ENCODE data around the gene BBX. TPM values are rescaled to one million over a fixed set of nuclear protein-coding genes. Genes with fewer than 3 reads are reported as not detected.

The BBX gene
- polyA plus RNA-seq, 1 donor from 2014 or later: 23.8 TPM

DNA sequence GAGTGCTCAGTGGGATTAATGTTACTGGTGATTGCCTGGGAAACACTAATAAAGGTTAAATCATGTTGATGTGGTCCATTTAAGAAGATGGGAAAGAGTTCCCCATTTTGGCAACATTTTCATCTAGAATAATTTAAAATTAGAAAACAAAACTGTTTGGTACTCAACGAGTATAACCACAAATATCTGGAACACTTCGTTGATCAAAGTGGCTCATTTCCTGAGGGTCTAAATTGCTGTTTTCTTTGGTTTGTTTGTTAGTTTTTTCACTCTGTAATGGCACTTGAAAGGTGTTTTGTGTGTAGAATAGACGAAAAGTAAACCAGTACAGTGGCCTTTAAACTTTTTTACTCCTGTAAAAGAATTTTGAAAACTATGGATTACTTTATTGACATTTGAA is 73.9 kb downstream of the BBX start:
- Histone ChIP-seq H3K9me2 (ENCODE audit: insufficient read depth, low read length) (no peaks in the 10 kb centered on the region), H4K20me1 (ENCODE audit: insufficient read depth) (no peaks in the 10 kb centered on the region), H3K27ac (ENCODE audit: low read length) (no peak overlapping the region), H3F3A (ENCODE audit: insufficient read depth, low read length, poor library complexity, severe bottlenecking) (no peaks in the 10 kb centered on the region), H3K36me3 (ENCODE audit: insufficient read depth, low read length) (no peaks in the 10 kb centered on the region), H3K4me3 (ENCODE audit: low read length) (no peak overlapping the region), H3K79me2 (replicated peaks; ENCODE audit: insufficient read depth, low read length) (no peaks in the 10 kb centered on the region), H3K9ac (ENCODE audit: low read length) (no peak overlapping the region), H3K9me3 (ENCODE audit: low read length) (no peaks in the 10 kb centered on the region), H3K27me3 (ENCODE audit: insufficient read depth, low read depth, low read length) (no peaks in the 10 kb centered on the region), H3K4me2 (ENCODE audit: low read length) (no peak overlapping the region), H2AFZ (ENCODE audit: low read depth, low read length) (no peak overlapping the region)
- TF ChIP-seq RAD21 (conservative IDR thresholded peaks at IDR 0.05) (no peak), SMC3 (conservative IDR thresholded peaks at IDR 0.05; ENCODE audit: poor library complexity) (no peak), POLR2AphosphoS5 (IDR thresholded peaks at IDR 0.05) (no peak), REST (IDR thresholded peaks at IDR 0.05; ENCODE audit: borderline replicate concordance) (no peak), CTCF (IDR thresholded peaks at IDR 0.05; ENCODE audit: poor library complexity, severe bottlenecking) (no peak), TAF1 (IDR thresholded peaks at IDR 0.05; ENCODE audit: low read depth) (no peak), EP300 (conservative IDR thresholded peaks at IDR 0.05; ENCODE audit: poor library complexity, severe bottlenecking) (no peak), EZH2 (IDR thresholded peaks at IDR 0.05; ENCODE audit: borderline replicate concordance, insufficient read depth, low read length, poor library complexity, severe bottlenecking) (no peak), MXI1 (conservative IDR thresholded peaks at IDR 0.05; ENCODE audit: poor library complexity, severe bottlenecking) (no peak)

DNA sequence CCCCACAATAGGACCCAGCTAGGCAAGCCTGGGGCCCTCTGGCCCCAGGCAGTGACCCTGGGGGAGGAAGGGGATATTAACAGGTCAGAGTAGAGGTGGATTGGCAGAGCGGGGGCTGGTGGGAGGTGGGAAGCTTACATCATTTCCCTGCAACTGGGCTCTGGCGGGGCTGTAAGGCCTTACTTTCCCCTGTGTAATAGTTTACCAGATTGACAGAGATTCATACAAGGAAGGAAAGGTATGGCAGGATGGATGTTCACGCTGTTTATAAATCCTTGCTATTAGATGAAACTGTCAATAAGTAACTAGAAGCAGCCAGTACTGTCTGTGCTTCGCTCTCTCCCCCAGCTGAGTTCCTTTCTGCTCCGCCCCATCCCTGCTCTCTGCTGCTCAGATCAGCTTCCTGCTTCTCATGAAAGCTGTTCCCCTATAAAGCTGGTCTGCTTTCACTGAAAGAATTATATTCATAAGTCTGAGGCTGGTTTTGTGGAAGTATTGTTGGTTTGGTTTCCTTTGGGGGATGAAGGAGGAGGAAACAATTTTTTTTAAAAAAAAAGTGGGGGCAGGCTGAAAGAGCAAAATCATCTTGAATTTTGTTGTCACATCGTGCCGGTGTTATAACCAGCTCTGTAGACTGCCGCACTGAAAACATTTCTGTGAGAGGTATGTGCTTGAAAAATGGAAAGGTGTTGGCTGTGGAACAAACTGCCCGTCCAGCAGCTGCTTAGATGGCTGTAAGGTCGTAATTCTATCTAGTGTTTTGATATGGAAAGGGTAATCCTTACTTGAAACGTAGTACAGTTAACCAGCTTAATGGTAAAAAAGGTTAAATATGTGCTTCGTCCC is 76.4 kb downstream of the BBX start:
- Histone ChIP-seq H3K36me3 (ENCODE audit: insufficient read depth, low read length) (no peaks in the 10 kb centered on the region), H3K27me3 (ENCODE audit: insufficient read depth, low read depth, low read length) (no peaks in the 10 kb centered on the region), H3K9me2 (ENCODE audit: insufficient read depth, low read length) (no peaks in the 10 kb centered on the region), H3K9me3 (ENCODE audit: low read length) (no peaks in the 10 kb centered on the region), H3K79me2 (replicated peaks; ENCODE audit: insufficient read depth, low read length) (no peaks in the 10 kb centered on the region), H3K27ac (ENCODE audit: low read length) (peak overlapping the region; percentile 59), H4K20me1 (ENCODE audit: insufficient read depth) (no peaks in the 10 kb centered on the region), H2AFZ (ENCODE audit: low read depth, low read length) (peak overlapping the region; percentile 46), H3F3A (ENCODE audit: insufficient read depth, low read length, poor library complexity, severe bottlenecking) (no peaks in the 10 kb centered on the region), H3K4me3 (ENCODE audit: low read length) (peak overlapping the region; percentile 51), H3K9ac (ENCODE audit: low read length) (peak overlapping the region; percentile 47), H3K4me2 (ENCODE audit: low read length) (peak overlapping the region; percentile 56)
- TF ChIP-seq POLR2AphosphoS5 (IDR thresholded peaks at IDR 0.05) (peak; percentile 12), RAD21 (conservative IDR thresholded peaks at IDR 0.05) (no peak), TAF1 (IDR thresholded peaks at IDR 0.05; ENCODE audit: low read depth) (no peak)

Data from neural cell (in vitro differentiated cells).